Mucosa of rectum (tissue), 2 donors: ENCODE results near the gene ZNF641.

Source experiments
- H3K27ac ChIP-seq, 2 donors: one replicate each; pipeline ENCODE4 v1.7.0; 2013; ENCODE audit warnings: inconsistent platforms in 2 of 2, low read depth in 2 of 2, low read length in 2 of 2
- H3K27me3 ChIP-seq, 2 donors: one replicate each; pipeline ENCODE4 v1.7.0; 2013; ENCODE audit warnings: low read length in 2 of 2; ENCODE audit not compliant: control insufficient read depth in 2 of 2, insufficient read depth in 2 of 2
- H3K36me3 ChIP-seq, 2 donors: one replicate each; pipeline ENCODE4 v1.7.0; 2013; ENCODE audit warnings: low read length in 2 of 2; ENCODE audit not compliant: control insufficient read depth in 2 of 2, insufficient read depth in 2 of 2
- H3K4me1 ChIP-seq, 2 donors: one replicate each; pipeline ENCODE4 v1.7.0; 2013; ENCODE audit warnings: low read length in 2 of 2, mild to moderate bottlenecking in 1 of 2; ENCODE audit not compliant: control insufficient read depth in 2 of 2, insufficient read depth in 2 of 2
- H3K4me3 ChIP-seq, 2 donors: one replicate each; pipeline ENCODE4 v1.7.0; 2013; ENCODE audit warnings: low read length in 2 of 2
- H3K9ac ChIP-seq, 2 donors: one replicate each; pipeline ENCODE4 v1.7.0; 2013; ENCODE audit warnings: low read length in 2 of 2, low read depth in 1 of 2, mild to moderate bottlenecking in 1 of 2
- H3K9me3 ChIP-seq, 2 donors: one replicate each; pipeline ENCODE4 v1.7.0; 2013; ENCODE audit warnings: low read length in 2 of 2; ENCODE audit not compliant: control insufficient read depth in 2 of 2
- donor health status: healthy.
- donor health status: Normal muscosa, but diverticular disease.

The ZNF641 gene

DNA sequence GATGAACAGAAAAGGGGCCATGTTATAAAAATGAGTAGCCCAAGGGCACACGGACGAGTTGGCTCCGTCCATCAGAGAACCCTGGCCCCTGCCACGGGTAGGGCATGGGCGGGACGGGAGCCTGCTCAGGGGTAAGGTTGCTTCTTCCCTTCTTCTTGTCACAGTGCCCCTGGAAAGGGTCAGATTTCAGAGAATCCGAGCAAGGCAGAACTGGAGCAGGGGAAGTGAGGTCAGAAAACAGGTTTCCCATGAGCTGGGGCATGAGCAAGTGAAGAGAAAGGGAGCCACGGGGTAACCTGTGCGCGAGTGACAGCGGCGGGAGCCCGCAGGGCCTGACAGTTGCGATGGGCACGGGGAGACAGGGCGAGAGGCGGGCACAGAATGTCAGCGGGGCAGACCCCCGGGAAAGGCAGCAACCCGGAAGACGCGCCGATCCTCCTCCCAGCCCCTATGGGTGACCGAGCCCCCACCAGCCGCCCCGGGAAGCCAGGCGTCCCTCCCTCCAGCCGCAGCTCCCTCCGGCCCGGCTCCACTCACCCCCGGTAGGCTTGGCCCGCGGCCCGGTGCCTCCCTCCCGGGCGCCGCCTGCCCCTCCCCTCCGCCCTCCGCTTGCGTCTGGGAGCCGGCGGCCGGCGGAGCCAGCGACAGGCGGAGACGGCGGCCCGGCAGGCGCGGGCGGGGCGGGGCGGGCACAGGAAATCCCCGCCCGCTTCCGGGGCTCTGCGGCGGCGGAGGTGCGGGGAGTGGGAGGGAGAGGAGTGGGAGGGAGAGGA, at the start of gene ZNF641:
Gene ZNF641, minus strand, starts transcription at position 671 of the 773 bp plus-strand sequence. CDS start 2,829 bp downstream, outside the sequence.
- Histone ChIP-seq H3K27me3 (no peaks in the 10 kb centered on the region), H3K4me1 (peaks cover 0 to 5% of the 10 kb centered on the region in 2 donors), H3K36me3 (peaks cover 12 to 13% of the 10 kb centered on the region in 2 donors), H3K9ac (peak within 1 kb of the TSS; percentile 92 to 94), H3K27ac (peak within 1 kb of the TSS; percentile 90 to 92), H3K9me3 (no peaks in the 10 kb centered on the region), H3K4me3 (peak within 1 kb of the TSS; percentile 87 to 92)

DNA sequence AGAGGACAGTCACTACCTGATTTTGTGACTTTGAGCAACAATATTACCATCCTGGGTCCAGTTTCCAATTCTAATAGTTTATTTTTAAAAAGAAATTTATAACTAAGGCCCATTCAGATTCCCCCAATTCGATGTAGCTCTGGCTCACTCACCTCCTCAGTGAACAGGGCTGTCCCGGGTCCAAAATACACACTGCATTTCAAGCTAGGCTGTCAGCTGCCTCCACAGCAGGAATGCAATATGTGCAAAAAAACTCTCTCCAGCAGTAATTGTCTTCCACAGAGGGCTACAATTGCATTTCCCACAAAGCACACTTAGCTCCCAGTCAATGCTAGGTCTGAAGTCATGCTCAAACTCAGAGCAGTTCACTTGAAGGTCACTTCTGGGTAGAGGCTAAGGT, 39.3 kb upstream of the ZNF641 start:
- Histone ChIP-seq H3K9me3 (no peaks in the 10 kb centered on the region), H3K36me3 (no peaks in the 10 kb centered on the region), H3K4me3 (no peak overlapping the region), H3K27ac (no peak overlapping the region), H3K9ac (no peak overlapping the region), H3K27me3 (peaks cover 0 to 2% of the 10 kb centered on the region in 2 donors), H3K4me1 (no peaks in the 10 kb centered on the region)

DNA sequence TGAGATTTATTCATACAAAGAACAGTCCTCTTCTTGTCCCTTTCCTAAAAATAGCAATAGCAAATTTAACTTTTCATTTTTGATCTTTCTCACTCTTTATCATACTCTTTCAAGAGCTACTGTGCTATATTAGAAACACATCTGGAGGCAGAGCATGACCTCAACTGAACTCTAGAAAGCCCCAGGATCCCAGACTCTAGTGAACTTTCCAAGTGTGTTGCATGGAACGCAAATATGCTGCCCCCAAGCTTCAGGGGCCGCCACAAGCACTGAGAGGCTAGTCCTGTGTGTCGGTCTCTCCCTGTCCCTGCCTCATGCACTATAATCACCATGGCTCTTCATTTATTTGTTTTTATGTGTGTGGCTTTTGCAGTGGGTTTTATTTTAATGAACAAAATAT, 38.7 kb upstream of the ZNF641 start:
- Histone ChIP-seq H3K4me1 (no peaks in the 10 kb centered on the region), H3K4me3 (no peak overlapping the region), H3K27ac (no peak overlapping the region), H3K36me3 (no peaks in the 10 kb centered on the region), H3K9me3 (no peaks in the 10 kb centered on the region), H3K9ac (no peak overlapping the region), H3K27me3 (peaks cover 0 to 2% of the 10 kb centered on the region in 2 donors)

GRCh38 chr12:48388938-48389337, 38.2 kb upstream of the ZNF641 start:
- Histone ChIP-seq H3K36me3 (no peaks in the 10 kb centered on the region), H3K27me3 (no peaks in the 10 kb centered on the region), H3K4me1 (no peaks in the 10 kb centered on the region), H3K27ac (no peak overlapping the region), H3K4me3 (no peak overlapping the region), H3K9me3 (no peaks in the 10 kb centered on the region), H3K9ac (no peak overlapping the region)

- H3K27me3 ChIP-seq = no peaks in the 10 kb centered on the region
- H3K4me1 ChIP-seq = no peaks in the 10 kb centered on the region
- no peak overlapping the region for H3K27ac ChIP-seq
- no peaks in the 10 kb centered on the region for H3K36me3 ChIP-seq
- no peaks in the 10 kb centered on the region for H3K9me3 ChIP-seq
- no peak overlapping the region for H3K9ac ChIP-seq
- H3K4me3 ChIP-seq = no peak overlapping the region
These were observed 37.7 kb upstream of the ZNF641 start for GRCh38 chr12:48388460-48388859.

- Histone ChIP-seq H3K36me3 (no peaks in the 10 kb centered on the region), H3K27ac (no peak overlapping the region), H3K9me3 (no peaks in the 10 kb centered on the region)
These were observed 29.9 kb upstream of the ZNF641 start for GRCh38 chr12:48380596-48380995.

DNA sequence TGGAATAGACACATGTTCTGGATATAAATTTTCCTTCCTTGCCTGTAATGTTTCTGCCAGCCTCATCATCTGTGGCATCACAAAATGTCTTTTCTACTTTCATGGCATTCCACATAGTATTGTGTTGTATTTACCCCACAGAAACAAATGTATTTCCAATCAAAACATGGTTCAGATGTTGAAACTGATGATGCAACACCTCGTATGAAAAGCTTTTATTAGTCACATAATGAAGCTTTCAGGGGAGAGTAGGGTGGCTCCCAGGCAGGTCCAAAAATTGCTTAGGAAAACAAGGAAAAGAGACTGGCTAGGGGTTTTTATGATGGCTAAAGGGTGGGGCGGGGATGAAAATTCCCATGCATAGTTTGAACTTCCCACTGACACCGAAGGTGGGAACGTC, 29.1 kb upstream of the ZNF641 start:
- Histone ChIP-seq H3K4me1 (no peaks in the 10 kb centered on the region), H3K9me3 (no peaks in the 10 kb centered on the region), H3K27ac (no peak overlapping the region), H3K36me3 (no peaks in the 10 kb centered on the region), H3K27me3 (no peaks in the 10 kb centered on the region), H3K9ac (no peak overlapping the region), H3K4me3 (no peak overlapping the region)

More at GRCh38 chr12:48380596-48380995, 29.9 kb upstream of the ZNF641 start:
- H3K4me3 ChIP-seq = no peak overlapping the region
- H3K27me3 ChIP-seq = no peaks in the 10 kb centered on the region
- H3K4me1 ChIP-seq = no peaks in the 10 kb centered on the region
- no peak overlapping the region for H3K9ac ChIP-seq

DNA sequence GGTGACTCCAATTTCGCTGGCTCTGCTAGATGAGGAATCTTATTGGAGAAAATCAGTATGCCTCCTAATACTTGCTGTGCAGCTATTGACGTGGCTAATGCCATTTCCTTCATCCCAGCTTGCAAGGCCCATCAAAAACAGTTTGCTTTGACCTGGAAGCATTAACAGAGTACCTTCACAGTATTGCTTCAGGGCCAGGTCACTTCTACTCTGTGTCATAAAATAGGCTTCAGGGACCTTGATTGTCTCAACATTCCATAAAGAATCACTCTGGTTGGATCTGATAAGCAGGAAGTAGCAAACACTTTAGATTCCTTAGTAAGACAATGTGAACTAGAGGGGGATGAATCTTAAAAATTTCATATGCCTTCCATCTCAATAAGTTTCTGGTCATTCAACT, 26.9 kb upstream of the ZNF641 start:
- Histone ChIP-seq H3K36me3 (no peaks in the 10 kb centered on the region), H3K9ac (no peak overlapping the region), H3K4me3 (no peak overlapping the region), H3K4me1 (no peaks in the 10 kb centered on the region), H3K27me3 (no peaks in the 10 kb centered on the region), H3K9me3 (no peaks in the 10 kb centered on the region), H3K27ac (no peak overlapping the region)

- Histone ChIP-seq H3K4me3 (no peak overlapping the region), H3K4me1 (no peaks in the 10 kb centered on the region), H3K9ac (no peak overlapping the region), H3K27ac (no peak overlapping the region), H3K9me3 (no peaks in the 10 kb centered on the region), H3K36me3 (no peaks in the 10 kb centered on the region), H3K27me3 (no peaks in the 10 kb centered on the region)
These were observed 23.4 kb upstream of the ZNF641 start for GRCh38 chr12:48374164-48374563.

DNA sequence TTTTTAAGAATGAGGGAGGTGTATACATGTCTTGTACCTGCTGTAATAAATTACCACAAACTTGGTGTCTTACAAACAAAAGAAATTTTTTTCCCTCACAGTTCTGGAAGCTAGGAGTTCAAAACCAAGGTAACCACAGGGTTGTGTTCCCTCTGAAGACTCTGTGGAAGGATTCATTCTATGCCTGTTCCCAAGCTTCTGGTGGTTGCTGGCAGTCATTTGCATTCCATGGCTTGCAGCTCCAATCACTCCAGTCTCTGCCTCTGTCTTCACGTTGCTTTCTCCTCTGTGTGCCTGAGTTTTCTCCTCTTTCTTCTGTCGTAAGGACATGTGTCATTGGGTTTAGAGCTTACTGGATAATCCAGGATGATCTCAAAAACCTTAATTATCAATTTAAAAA, 15.4 kb upstream of the ZNF641 start:
- no peak overlapping the region for H3K9ac ChIP-seq
- H3K27me3 ChIP-seq = no peaks in the 10 kb centered on the region
- no peak overlapping the region for H3K27ac ChIP-seq
- H3K4me1 ChIP-seq = no peaks in the 10 kb centered on the region
- H3K4me3 ChIP-seq = no peak overlapping the region
- no peaks in the 10 kb centered on the region for H3K9me3 ChIP-seq
- H3K36me3 ChIP-seq = no peaks in the 10 kb centered on the region
